ENCODE measurements around the gene MRNIP.
"Not testable (repeated sequence)": the region's sequence is repeated elsewhere in the genome, so short reads cannot be mapped to it uniquely, and the experiment has no call there.

Gene MRNIP

GRCh38 chr5:179887802-179888201 lies 29.2 kb upstream of the MRNIP start:
- DNase-seq, result no peak

GRCh38 chr5:179887095-179887494 lies 28.5 kb upstream of the MRNIP start:
- no peak for DNase-seq

GRCh38 chr5:179886190-179886911 lies 27.7 kb upstream of the MRNIP start:
- DNase-seq, result no peak

GRCh38 chr5:179885491-179886090 lies 27.0 kb upstream of the MRNIP start:
- no peak for DNase-seq

GRCh38 chr5:179883163-179883562 lies 24.5 kb upstream of the MRNIP start:
- DNase-seq, result no peak

- DNase-seq, result no peak
Observed at GRCh38 chr5:179882338-179882737, 23.7 kb upstream of the MRNIP start.

GRCh38 chr5:179880848-179881590 lies 22.4 kb upstream of the MRNIP start:
- DNase-seq, result no peak

- no peak for DNase-seq
Observed at GRCh38 chr5:179880066-179880650, 21.5 kb upstream of the MRNIP start.

GRCh38 chr5:179879690-179880010 lies 21.0 kb upstream of the MRNIP start:
- DNase-seq, result no peak

GRCh38 chr5:179879003-179879689 lies 20.5 kb upstream of the MRNIP start:
- no peak for DNase-seq

- no peak for DNase-seq
Observed at GRCh38 chr5:179878222-179879002, 19.8 kb upstream of the MRNIP start.

GRCh38 chr5:179876610-179876952 lies 18.0 kb upstream of the MRNIP start:
- no peak for DNase-seq

GRCh38 chr5:179875741-179876609 lies 17.4 kb upstream of the MRNIP start:
- DNase-seq, result no peak

GRCh38 chr5:179874536-179875292 lies 16.1 kb upstream of the MRNIP start:
- no peak for DNase-seq

GRCh38 chr5:179874136-179874535 lies 15.5 kb upstream of the MRNIP start:
- DNase-seq, result no peak

- no peak for DNase-seq
Observed at GRCh38 chr5:179873588-179874110, 15.0 kb upstream of the MRNIP start.

GRCh38 chr5:179872828-179873575 lies 14.4 kb upstream of the MRNIP start:
- no peak for DNase-seq

- DNase-seq, result no peak
Observed at GRCh38 chr5:179872055-179872827, 13.6 kb upstream of the MRNIP start.

GRCh38 chr5:179871533-179871932 lies 12.9 kb upstream of the MRNIP start:
- DNase-seq, result not testable (repeated sequence)

Data from NCI-H2227 treated with DMSO at 0.1 percent for 48 hours (cell line).